ENCODE data around the gene CABP5. TPM values are rescaled to one million over a fixed set of nuclear protein-coding genes. Genes with fewer than 3 reads are reported as not detected.
A peak's percentile ranks its signal among the peaks of the same experiment; 100 is the strongest.
"Not testable (repeated sequence)": the region's sequence is repeated elsewhere in the genome, so short reads cannot be mapped to it uniquely, and the experiment has no call there.

Gene CABP5
- polyA plus RNA-seq: not detected
- long read RNA-seq, donor 1: 0 reads
- long read RNA-seq, donor 2: 0 reads
- long read RNA-seq, donor 3: 0 reads
- long read RNA-seq, donor 4: 0 reads
- long read RNA-seq, donor 5: 0 reads
- long read RNA-seq, donor 6: 0 reads
- long read RNA-seq, donor 7: 0 reads
- long read RNA-seq, donor 8: 0 reads
- long read RNA-seq, donor 9: 0 reads
- long read RNA-seq, donor 10: 0 reads
- long read RNA-seq, donor 11: 0 reads

DNA sequence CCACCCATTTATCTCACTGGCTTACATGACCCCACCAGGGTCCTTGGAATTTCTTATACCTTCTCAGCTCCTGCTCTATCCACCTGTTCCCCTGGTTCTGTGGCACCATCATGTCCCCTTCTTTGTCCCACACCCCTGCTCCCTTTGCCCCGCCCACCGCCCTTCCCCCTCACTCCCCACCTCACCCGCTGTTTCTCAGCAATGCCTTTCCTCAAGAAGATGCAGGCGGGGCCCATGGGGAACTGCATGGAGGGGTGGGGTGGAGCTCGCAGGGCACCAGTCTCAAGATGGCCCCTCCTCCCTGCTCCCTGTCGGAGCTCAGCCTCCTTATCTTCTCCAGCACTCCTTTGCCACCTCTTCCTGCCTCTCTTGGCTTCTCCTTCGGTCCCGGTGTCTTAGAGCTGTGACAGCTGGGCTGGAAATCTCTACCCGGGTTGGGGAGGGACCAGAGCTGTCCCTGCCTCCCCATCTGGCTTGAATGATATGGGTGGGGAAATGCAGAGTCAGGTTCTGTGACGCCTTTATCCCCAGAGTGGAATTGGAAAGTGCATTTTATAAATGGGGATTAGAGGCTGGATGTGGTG is at the start of gene CABP5:
CABP5 (minus strand) TSS at position 405 of the 584 bp plus-strand sequence; CDS start at position 248, 157 bp downstream.
- WGBS (ENCODE audit: insufficient coverage, low lambda C conversion rate): no CpG with 5 or more reads among the region's 10 CpGs
- no peaks in the 10 kb centered on the region for H3K9me3 ChIP-seq (ENCODE audit: control insufficient read depth, low read depth, low read length)
- no peaks in the 10 kb centered on the region for H3K27me3 ChIP-seq (ENCODE audit: control insufficient read depth, insufficient read depth, low read length)
- no peak within 1 kb of the TSS for H3K27ac ChIP-seq (ENCODE audit: low read length)
- no peaks in the 10 kb centered on the region for H3K4me1 ChIP-seq (ENCODE audit: control insufficient read depth, insufficient read depth, low read length)
- DNase-seq: no peak
- no peaks in the 10 kb centered on the region for H3K36me3 ChIP-seq (ENCODE audit: control insufficient read depth, insufficient read depth, low read length)
- no peak within 1 kb of the TSS for H3K4me3 ChIP-seq (ENCODE audit: low read length)

DNA sequence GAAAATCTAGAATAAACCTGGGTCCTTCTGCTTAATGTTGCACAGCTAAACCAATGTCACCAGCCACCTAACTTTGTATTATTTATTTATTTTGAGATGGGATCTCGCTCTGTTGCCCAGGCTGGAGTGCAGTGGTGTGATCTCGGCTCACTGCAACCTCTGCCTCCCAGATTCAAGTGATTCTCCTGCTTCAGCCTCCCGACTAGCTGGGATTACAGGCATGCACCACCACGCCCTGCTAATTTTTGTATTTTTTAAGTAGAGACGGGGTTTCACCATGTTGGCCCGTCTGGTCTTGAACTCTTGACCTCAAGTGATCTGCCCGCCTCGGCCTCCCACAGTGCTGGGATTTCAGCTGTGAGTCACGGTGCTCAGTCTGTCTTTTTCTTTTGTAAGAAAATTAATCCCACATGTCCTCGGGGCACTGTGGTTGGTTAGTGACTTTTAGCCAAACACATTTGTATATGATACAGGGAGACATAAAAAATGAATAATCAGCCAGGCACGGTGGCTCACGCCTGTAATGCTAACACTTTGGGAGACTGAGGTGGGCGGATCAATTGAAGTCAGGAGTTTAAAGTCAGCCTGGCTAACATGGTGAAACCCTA is 47.3 kb upstream of the CABP5 start:
- DNase-seq; H3K4me3 ChIP-seq (ENCODE audit: low read length); H3K36me3 ChIP-seq (ENCODE audit: control insufficient read depth, insufficient read depth, low read length); H3K27me3 ChIP-seq (ENCODE audit: control insufficient read depth, insufficient read depth, low read length); H3K27ac ChIP-seq (ENCODE audit: low read length); H3K4me1 ChIP-seq (ENCODE audit: control insufficient read depth, insufficient read depth, low read length); H3K9me3 ChIP-seq (ENCODE audit: control insufficient read depth, low read depth, low read length): not testable (repeated sequence)
- WGBS (ENCODE audit: insufficient coverage, low lambda C conversion rate): no CpG with 5 or more reads among the region's 13 CpGs

DNA sequence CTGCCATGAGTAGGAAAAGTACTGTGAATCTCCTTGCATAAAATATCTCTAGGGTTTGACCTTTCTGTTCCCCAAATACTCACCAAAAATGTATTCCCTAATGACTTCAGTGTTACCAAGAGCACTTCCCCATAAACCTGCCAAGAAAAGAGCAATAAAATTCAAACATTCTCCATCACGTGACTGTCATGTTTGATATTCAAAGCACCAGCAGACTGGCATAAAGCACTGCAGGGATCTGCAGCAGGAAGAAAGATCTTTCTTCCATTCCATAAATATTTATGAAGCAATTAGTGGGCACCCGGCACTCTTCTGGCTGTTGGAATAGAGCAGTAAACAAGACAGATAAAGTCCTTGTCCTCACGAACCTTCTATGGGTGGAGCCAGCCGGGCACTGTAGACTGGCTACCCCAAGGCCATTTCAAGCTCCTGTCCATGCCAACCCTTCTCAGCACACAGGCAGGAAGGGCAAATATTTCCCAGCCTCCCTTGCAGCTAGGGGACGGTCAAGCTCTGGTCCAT is 46.5 kb upstream of the CABP5 start:
- Histone ChIP-seq H3K36me3 (ENCODE audit: control insufficient read depth, insufficient read depth, low read length) (no peaks in the 10 kb centered on the region), H3K4me1 (ENCODE audit: control insufficient read depth, insufficient read depth, low read length) (no peaks in the 10 kb centered on the region), H3K27me3 (ENCODE audit: control insufficient read depth, insufficient read depth, low read length) (no peaks in the 10 kb centered on the region), H3K9me3 (ENCODE audit: control insufficient read depth, low read depth, low read length) (no peaks in the 10 kb centered on the region), H3K27ac (ENCODE audit: low read length) (no peak overlapping the region), H3K4me3 (ENCODE audit: low read length) (no peak overlapping the region)
- WGBS (ENCODE audit: insufficient coverage, low lambda C conversion rate): no CpG with 5 or more reads among the region's 5 CpGs
- peak in 1 of 2 donors; percentile 31 for DNase-seq

DNA sequence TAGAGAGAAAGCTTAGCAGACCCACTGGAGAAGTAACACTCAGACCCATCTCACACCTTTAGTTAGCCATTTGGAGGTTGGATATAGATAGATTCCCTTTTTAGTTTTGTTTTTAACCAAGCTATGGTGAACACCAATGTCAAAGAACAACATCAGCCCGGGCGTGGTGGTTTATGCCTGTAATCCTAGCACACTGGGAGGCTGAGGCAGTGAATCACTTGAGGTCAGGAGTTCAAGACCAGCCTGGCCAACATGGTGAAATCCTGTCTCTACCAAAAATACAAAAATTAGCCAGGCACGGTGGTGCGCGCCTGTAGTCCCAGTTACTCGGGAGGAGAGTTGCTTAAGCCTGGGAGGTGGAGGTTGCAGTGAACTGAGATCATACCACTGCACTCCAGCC is 45.1 kb upstream of the CABP5 start:
- H3K4me1 ChIP-seq (ENCODE audit: control insufficient read depth, insufficient read depth, low read length); H3K27ac ChIP-seq (ENCODE audit: low read length); DNase-seq; H3K4me3 ChIP-seq (ENCODE audit: low read length); H3K9me3 ChIP-seq (ENCODE audit: control insufficient read depth, low read depth, low read length); H3K36me3 ChIP-seq (ENCODE audit: control insufficient read depth, insufficient read depth, low read length); H3K27me3 ChIP-seq (ENCODE audit: control insufficient read depth, insufficient read depth, low read length): not testable (repeated sequence)
- WGBS (ENCODE audit: insufficient coverage, low lambda C conversion rate): no CpG with 5 or more reads among the region's 6 CpGs

DNA sequence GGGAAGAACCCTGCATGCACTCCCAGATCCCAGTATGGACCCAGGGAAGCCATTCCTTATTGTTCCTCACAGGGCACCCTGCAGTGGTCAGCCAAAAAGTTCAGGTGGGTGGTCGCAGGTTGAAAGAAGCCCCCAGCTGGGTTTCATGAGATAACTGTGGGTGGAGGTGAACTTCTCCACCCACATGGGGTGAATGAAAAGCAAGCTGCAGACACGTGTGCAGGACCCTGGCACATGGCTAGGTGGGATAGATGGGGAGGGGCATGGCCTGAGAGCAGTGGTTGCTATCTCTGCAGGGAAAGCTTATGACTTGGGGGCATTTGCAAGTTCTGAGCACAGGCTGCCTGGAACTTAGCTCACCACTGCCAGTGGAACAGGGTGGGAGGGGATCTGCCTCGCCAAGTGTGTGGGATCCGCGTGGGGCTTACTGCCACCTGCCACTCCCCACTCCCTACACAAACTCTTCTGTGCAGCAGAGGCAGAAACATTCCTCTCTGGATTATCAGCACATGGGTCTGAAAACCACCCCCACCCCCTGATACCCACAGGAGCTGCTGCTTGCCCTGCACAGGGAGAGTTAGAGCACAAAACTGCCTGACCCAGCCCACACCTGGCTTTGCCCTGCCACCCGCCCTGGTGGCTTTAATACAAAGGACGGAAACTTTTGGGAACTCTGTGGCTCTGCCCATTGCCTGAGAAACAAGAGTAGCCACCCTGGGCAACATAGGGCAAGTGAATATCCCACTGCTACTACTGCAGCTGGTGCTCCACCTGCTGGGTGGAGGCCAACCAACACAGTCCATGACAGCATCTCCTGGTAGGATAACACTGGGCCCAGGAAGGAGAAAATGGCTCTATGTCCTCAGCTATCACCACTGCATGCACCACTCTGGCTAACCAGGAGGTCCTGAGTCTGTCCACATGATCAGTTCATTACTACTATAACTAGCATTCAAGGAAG is 42.3 kb upstream of the CABP5 start:
- no CpG with 5 or more reads among the region's 7 CpGs for WGBS (ENCODE audit: insufficient coverage, low lambda C conversion rate)
- Histone ChIP-seq H3K4me1 (ENCODE audit: control insufficient read depth, insufficient read depth, low read length) (no peaks in the 10 kb centered on the region), H3K36me3 (ENCODE audit: control insufficient read depth, insufficient read depth, low read length) (no peaks in the 10 kb centered on the region), H3K9me3 (ENCODE audit: control insufficient read depth, low read depth, low read length) (no peaks in the 10 kb centered on the region), H3K27me3 (ENCODE audit: control insufficient read depth, insufficient read depth, low read length) (no peaks in the 10 kb centered on the region), H3K4me3 (ENCODE audit: low read length) (no peak overlapping the region), H3K27ac (ENCODE audit: low read length) (no peak overlapping the region)
- no peak for DNase-seq

DNA sequence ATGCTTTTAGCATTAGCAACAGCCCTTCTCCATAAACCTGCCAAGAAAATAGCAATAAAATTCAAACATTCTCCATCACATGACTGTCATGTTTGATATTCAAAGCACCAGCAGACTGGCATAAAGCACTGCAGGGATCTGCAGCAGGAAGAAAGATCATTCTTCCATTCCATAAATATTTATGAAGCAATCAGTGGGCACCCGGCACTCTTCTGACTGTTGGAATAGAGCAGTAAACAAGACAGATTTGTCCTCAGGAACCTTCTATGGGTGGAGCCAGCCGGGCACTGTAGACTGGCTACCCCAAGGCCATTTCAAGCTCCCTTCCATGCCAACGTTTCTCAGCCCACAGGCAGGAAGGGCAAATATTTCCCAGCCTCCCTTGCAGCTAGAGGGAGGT is 41.2 kb upstream of the CABP5 start:
- no peak overlapping the region for H3K4me3 ChIP-seq (ENCODE audit: low read length)
- WGBS (ENCODE audit: insufficient coverage, low lambda C conversion rate): no CpG with 5 or more reads among the region's 3 CpGs
- no peak for DNase-seq
- H3K4me1 ChIP-seq (ENCODE audit: control insufficient read depth, insufficient read depth, low read length): no peaks in the 10 kb centered on the region
- H3K27me3 ChIP-seq (ENCODE audit: control insufficient read depth, insufficient read depth, low read length): no peaks in the 10 kb centered on the region
- no peaks in the 10 kb centered on the region for H3K9me3 ChIP-seq (ENCODE audit: control insufficient read depth, low read depth, low read length)
- no peak overlapping the region for H3K27ac ChIP-seq (ENCODE audit: low read length)
- no peaks in the 10 kb centered on the region for H3K36me3 ChIP-seq (ENCODE audit: control insufficient read depth, insufficient read depth, low read length)

DNA sequence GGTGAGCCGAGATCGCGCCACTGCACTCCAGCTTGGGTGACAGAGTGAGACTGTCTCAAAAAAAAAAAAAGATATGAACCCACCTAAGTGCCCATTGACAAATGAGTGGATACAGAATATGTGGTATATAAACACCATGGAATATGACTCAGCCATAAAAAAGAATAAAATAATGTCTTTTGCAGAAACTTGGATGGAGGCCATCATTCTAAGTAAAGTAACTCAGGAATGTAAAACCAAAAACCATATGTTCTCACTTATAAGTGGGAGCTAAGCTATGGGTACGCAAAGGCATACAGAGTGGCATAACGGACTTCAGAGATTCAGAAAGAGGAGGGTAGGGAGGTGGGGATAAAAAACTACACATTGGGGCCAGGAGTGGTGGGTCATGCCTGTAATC is 37.2 kb upstream of the CABP5 start:
- no peak overlapping the region for H3K4me3 ChIP-seq (ENCODE audit: low read length)
- H3K36me3 ChIP-seq (ENCODE audit: control insufficient read depth, insufficient read depth, low read length): no peaks in the 10 kb centered on the region
- WGBS (ENCODE audit: insufficient coverage, low lambda C conversion rate): no CpG with 5 or more reads among the region's 5 CpGs
- H3K27me3 ChIP-seq (ENCODE audit: control insufficient read depth, insufficient read depth, low read length): no peaks in the 10 kb centered on the region
- no peaks in the 10 kb centered on the region for H3K4me1 ChIP-seq (ENCODE audit: control insufficient read depth, insufficient read depth, low read length)
- no peak for DNase-seq
- no peak overlapping the region for H3K27ac ChIP-seq (ENCODE audit: low read length)
- no peaks in the 10 kb centered on the region for H3K9me3 ChIP-seq (ENCODE audit: control insufficient read depth, low read depth, low read length)

DNA sequence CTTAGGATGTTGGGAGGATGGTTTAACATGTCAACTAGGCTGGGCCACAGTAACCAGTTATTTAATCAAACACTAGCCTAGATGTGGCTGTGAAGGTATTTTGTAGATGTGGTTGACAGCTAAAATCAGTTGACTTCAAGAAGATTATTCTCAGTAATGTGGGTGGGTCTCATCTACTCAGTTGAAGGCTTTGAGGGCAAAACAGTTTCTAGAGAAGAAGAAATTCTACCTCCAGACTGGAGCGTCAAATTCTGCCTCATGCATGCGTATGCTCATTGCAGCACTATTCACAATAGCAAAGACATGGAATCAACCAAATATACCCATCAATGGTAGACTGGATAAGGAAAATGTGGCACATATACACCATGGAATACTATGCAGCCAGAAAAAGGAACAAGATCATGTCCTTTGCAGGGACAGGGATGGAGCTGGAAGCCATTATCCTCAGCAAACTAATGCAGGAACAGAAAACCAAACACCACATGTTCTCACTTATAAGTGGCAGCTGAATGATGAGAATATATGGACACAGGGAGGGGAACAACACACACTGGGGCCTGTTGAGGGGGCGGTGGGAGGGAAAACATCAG is 26.4 kb upstream of the CABP5 start:
- not testable (repeated sequence) for H3K27ac ChIP-seq (ENCODE audit: low read length); DNase-seq; H3K4me1 ChIP-seq (ENCODE audit: control insufficient read depth, insufficient read depth, low read length); H3K27me3 ChIP-seq (ENCODE audit: control insufficient read depth, insufficient read depth, low read length); H3K36me3 ChIP-seq (ENCODE audit: control insufficient read depth, insufficient read depth, low read length); H3K4me3 ChIP-seq (ENCODE audit: low read length); H3K9me3 ChIP-seq (ENCODE audit: control insufficient read depth, low read depth, low read length)
- WGBS (ENCODE audit: insufficient coverage, low lambda C conversion rate): no CpG with 5 or more reads among the region's 3 CpGs

DNA sequence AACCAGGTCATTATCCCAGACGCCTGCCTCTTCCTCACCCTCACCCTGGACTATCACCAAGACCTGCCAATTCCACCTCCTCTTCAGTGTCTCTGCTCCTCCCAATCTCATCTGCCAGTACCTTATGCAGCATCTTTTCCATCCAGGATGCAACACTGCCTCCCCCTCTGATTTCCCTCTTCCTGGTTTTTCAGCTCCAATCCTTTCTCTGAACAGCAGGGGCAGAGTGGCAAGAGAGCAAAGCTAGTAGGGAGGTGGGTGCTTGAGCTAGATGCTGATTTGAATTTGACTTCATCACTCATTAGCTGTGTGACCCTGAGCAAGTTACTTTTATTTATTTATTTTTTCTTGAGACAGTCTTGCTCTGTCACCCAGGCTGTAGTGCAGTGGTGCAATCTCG is 25.6 kb upstream of the CABP5 start:
- Histone ChIP-seq H3K4me3 (ENCODE audit: low read length) (no peak overlapping the region), H3K9me3 (ENCODE audit: control insufficient read depth, low read depth, low read length) (no peaks in the 10 kb centered on the region), H3K27ac (ENCODE audit: low read length) (no peak overlapping the region), H3K36me3 (ENCODE audit: control insufficient read depth, insufficient read depth, low read length) (no peaks in the 10 kb centered on the region), H3K4me1 (ENCODE audit: control insufficient read depth, insufficient read depth, low read length) (no peaks in the 10 kb centered on the region), H3K27me3 (ENCODE audit: control insufficient read depth, insufficient read depth, low read length) (no peaks in the 10 kb centered on the region)
- no CpG with 5 or more reads among the region's 2 CpGs for WGBS (ENCODE audit: insufficient coverage, low lambda C conversion rate)
- DNase-seq: no peak

DNA sequence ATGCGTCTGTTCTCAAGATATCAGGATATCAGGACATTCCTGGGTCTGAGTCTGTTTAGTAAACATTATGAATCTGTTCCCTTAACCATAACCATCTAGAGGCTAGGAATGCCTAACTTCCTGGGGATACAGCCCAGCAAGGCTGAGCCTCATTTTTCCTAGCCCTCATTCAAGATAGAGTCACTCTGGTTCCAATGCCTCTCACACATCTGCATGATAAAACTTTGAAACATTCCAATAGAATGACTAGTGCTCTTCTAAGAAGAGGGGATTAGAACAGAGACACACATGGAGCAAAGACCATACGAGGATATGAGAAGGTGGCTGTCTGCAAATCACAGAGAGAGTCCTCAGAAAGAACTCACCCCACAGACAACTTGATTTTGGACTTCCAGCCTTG is 20.6 kb upstream of the CABP5 start:
- no peaks in the 10 kb centered on the region for H3K4me1 ChIP-seq (ENCODE audit: control insufficient read depth, insufficient read depth, low read length)
- no peak overlapping the region for H3K4me3 ChIP-seq (ENCODE audit: low read length)
- no peak for DNase-seq
- peaks cover 6% of the 10 kb centered on the region for H3K27me3 ChIP-seq (ENCODE audit: control insufficient read depth, insufficient read depth, low read length)
- no peaks in the 10 kb centered on the region for H3K36me3 ChIP-seq (ENCODE audit: control insufficient read depth, insufficient read depth, low read length)
- WGBS (ENCODE audit: insufficient coverage, low lambda C conversion rate): 100% methylated on average over 1 of the region's 2 CpGs
- H3K27ac ChIP-seq (ENCODE audit: low read length): no peak overlapping the region
- H3K9me3 ChIP-seq (ENCODE audit: control insufficient read depth, low read depth, low read length): no peaks in the 10 kb centered on the region
